ENCODE measurements around the gene SEMA3A.

- TF ChIP-seq REST (IDR thresholded peaks at IDR 0.05; ENCODE audit: low read depth), result no peak
- no peak for TF ChIP-seq FOSL1 (IDR thresholded peaks at IDR 0.05; ENCODE audit: low read depth)
- no peak for TF ChIP-seq JUND (IDR thresholded peaks at IDR 0.05)
- TF ChIP-seq CTCF (IDR thresholded peaks at IDR 0.05 in 2 of 3, conservative IDR thresholded peaks at IDR 0.05 in 1 of 3; ENCODE audit: borderline replicate concordance in 1 of 3, insufficient read depth in 1 of 3, low read depth in 2 of 3, low read length in 2 of 3), result no peak
- TF ChIP-seq TCF7L2 (IDR thresholded peaks at IDR 0.05; ENCODE audit: borderline replicate concordance, extremely low read depth, insufficient read depth, insufficient read length), result no peak
- TF ChIP-seq RAD21 (IDR thresholded peaks at IDR 0.05; ENCODE audit: low read depth), result no peak
- no peak for TF ChIP-seq EZH2 (IDR thresholded peaks at IDR 0.05)
- no peak for TF ChIP-seq YY1 (IDR thresholded peaks at IDR 0.05; ENCODE audit: extremely low read depth, insufficient replicate concordance, low read depth, low read length)
These were observed 48.7 kb downstream of the SEMA3A start for GRCh38 chr7:84145892-84146291.
